Measurements from ENCODE around the gene ENAM. TPM values are rescaled to one million over a fixed set of nuclear protein-coding genes. Genes with fewer than 3 reads are reported as not detected.

The ENAM gene
- total and polyA plus RNA-seq, 2 of the 13 experiments (the other 11 are each of a cell fraction or from before 2014, with no cell fraction given), result not detected

DNA sequence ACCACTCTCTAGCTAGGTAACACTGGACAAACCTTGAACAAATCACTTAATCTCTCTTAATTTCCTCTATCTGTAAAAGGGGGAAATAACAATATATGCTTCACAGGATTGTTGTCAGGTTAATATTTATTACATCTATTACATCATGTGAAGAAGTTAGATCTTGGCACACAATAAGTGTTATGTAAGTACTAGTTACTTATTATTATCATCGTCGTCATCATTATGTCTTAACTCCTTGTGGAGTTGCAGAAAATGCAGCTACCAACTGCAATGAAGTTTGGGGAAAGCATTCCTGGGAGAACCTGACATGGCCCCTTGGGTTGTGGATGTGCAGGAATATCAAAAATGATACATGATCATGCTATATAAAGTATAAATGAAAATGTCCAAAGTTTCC lies 42.5 kb downstream of the ENAM start:
- in situ Hi-C loops (cut with HindIII; ENCODE audit: extremely low pct_ligation_motif_present, low pct_unique_long_range_greater_than_20kb), result loop anchor here (25.0 kb wide), 2 partner anchors 341 to 1041 kb away; no protein-coding TSS in a partner anchor
- no peak overlapping the region for H3K4me3 ChIP-seq (replicated peaks in 1 of 3; ENCODE audit: insufficient read depth in 1 of 3, low read depth in 2 of 3, low read length in 3 of 3)

DNA sequence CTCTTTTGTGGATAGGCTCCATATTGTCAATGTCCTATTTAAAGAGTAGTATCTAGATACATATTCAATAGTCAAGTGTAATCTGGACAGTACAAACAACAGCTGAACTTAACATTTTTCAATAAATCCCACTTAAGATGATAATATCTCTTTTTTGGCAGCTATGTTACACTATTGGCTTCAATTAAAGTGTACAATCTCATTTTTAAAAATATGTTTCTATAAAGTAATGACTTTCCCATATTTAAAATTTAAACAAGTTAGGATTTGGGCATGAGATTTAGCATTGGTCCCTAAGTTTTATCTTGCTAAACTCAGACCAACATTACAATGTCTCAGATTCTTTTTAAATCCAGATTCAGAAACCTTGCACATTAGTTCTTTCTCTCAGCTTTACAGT lies 45.6 kb downstream of the ENAM start:
- Histone ChIP-seq H2AFZ (ENCODE audit: low read length) (no peak overlapping the region), H3K9ac (ENCODE audit: insufficient read depth, low read depth, low read length) (no peak overlapping the region), H3K4me2 (ENCODE audit: low read depth, low read length) (no peak overlapping the region), H3K4me1 (ENCODE audit: insufficient read depth, low read length) (no peaks in the 10 kb centered on the region), H3K36me3 (replicated peaks in 1 of 2; ENCODE audit: control insufficient read depth in 1 of 2, insufficient read depth in 2 of 2, low read length in 2 of 2) (no peaks in the 10 kb centered on the region), H3K9me3 (ENCODE audit: low read length) (no peaks in the 10 kb centered on the region), H4K20me1 (ENCODE audit: insufficient read depth, low read length) (no peaks in the 10 kb centered on the region), H3K27me3 (ENCODE audit: control insufficient read depth in 1 of 2, insufficient read depth in 2 of 2, low read length in 2 of 2) (no peaks in the 10 kb centered on the region; a peak in 1 of 5 replicates), H3K79me2 (ENCODE audit: insufficient read depth, low read length) (no peaks in the 10 kb centered on the region), H3K4me3 (replicated peaks in 1 of 3; ENCODE audit: insufficient read depth in 1 of 3, low read depth in 2 of 3, low read length in 3 of 3) (no peak overlapping the region), H3K27ac (ENCODE audit: extremely low read length, insufficient read depth, low read length) (no peak overlapping the region)
- FAIRE-seq, result no peak
- BruUV-seq (replicated peaks), result no TSS peak
- in situ Hi-C loops (cut with HindIII; ENCODE audit: extremely low pct_ligation_motif_present, low pct_unique_long_range_greater_than_20kb), result loop anchor here (25.0 kb wide), 2 partner anchors 338 to 1038 kb away; no protein-coding TSS in a partner anchor
- ATAC-seq, result no peak
- TF ChIP-seq, protein P1, sequence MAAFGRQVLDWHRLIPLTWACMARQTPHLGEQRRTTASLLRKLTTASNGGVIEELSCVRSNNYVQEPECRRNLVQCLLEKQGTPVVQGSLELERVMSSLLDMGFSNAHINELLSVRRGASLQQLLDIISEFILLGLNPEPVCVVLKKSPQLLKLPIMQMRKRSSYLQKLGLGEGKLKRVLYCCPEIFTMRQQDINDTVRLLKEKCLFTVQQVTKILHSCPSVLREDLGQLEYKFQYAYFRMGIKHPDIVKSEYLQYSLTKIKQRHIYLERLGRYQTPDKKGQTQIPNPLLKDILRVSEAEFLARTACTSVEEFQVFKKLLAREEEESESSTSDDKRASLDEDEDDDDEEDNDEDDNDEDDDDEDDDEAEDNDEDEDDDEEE (CRISPR knock-in tag; IDR thresholded peaks at IDR 0.05), result no peak
- no peak for TF ChIP-seq ZFAT (CRISPR knock-in tag; conservative IDR thresholded peaks at IDR 0.05)
- no peak for TF ChIP-seq ASH2L (IDR thresholded peaks at IDR 0.05; ENCODE audit: insufficient read length, low read depth, low read length)
- TF ChIP-seq ZNF30 (CRISPR knock-in tag; IDR thresholded peaks at IDR 0.05), result no peak
- no peak for TF ChIP-seq ZFP36L2 (CRISPR knock-in tag; IDR thresholded peaks at IDR 0.05)
- TF ChIP-seq MBNL3 (CRISPR knock-in tag; conservative IDR thresholded peaks at IDR 0.05), result no peak
- TF ChIP-seq, protein P2, sequence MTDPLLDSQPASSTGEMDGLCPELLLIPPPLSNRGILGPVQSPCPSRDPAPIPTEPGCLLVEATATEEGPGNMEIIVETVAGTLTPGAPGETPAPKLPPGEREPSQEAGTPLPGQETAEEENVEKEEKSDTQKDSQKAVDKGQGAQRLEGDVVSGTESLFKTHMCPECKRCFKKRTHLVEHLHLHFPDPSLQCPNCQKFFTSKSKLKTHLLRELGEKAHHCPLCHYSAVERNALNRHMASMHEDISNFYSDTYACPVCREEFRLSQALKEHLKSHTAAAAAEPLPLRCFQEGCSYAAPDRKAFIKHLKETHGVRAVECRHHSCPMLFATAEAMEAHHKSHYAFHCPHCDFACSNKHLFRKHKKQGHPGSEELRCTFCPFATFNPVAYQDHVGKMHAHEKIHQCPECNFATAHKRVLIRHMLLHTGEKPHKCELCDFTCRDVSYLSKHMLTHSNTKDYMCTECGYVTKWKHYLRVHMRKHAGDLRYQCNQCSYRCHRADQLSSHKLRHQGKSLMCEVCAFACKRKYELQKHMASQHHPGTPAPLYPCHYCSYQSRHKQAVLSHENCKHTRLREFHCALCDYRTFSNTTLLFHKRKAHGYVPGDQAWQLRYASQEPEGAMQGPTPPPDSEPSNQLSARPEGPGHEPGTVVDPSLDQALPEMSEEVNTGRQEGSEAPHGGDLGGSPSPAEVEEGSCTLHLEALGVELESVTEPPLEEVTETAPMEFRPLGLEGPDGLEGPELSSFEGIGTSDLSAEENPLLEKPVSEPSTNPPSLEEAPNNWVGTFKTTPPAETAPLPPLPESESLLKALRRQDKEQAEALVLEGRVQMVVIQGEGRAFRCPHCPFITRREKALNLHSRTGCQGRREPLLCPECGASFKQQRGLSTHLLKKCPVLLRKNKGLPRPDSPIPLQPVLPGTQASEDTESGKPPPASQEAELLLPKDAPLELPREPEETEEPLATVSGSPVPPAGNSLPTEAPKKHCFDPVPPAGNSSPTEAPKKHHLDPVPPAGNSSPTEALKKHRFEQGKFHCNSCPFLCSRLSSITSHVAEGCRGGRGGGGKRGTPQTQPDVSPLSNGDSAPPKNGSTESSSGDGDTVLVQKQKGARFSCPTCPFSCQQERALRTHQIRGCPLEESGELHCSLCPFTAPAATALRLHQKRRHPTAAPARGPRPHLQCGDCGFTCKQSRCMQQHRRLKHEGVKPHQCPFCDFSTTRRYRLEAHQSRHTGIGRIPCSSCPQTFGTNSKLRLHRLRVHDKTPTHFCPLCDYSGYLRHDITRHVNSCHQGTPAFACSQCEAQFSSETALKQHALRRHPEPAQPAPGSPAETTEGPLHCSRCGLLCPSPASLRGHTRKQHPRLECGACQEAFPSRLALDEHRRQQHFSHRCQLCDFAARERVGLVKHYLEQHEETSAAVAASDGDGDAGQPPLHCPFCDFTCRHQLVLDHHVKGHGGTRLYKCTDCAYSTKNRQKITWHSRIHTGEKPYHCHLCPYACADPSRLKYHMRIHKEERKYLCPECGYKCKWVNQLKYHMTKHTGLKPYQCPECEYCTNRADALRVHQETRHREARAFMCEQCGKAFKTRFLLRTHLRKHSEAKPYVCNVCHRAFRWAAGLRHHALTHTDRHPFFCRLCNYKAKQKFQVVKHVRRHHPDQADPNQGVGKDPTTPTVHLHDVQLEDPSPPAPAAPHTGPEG (CRISPR knock-in tag; IDR thresholded peaks at IDR 0.05), result no peak
- TF ChIP-seq ZMYM3 (CRISPR knock-in tag; IDR thresholded peaks at IDR 0.05), result no peak
- TF ChIP-seq ZNF761 (CRISPR knock-in tag; conservative IDR thresholded peaks at IDR 0.05), result no peak
- no peak for TF ChIP-seq ARNT (IDR thresholded peaks at IDR 0.05)
- ChIA-PET POLR2A (no interaction called here), CTCF (ENCODE audit: low intra/inter-chr PET ratio, low total read pairs) (no interaction called here)
- intact Hi-C loops (cut with micrococcal nuclease; ENCODE audit: unreplicated experiment), result no loop called here
- no peak for DNase-seq (ENCODE audit: low spot score)

More for the DNA sequence above, 42.5 kb downstream of the ENAM start:
- FAIRE-seq, result no peak
- no peak for TF ChIP-seq HDAC1 (CRISPR knock-in tag; IDR thresholded peaks at IDR 0.05)
- no peak for TF ChIP-seq MLLT10 (CRISPR knock-in tag; IDR thresholded peaks at IDR 0.05)
- no peaks in the 10 kb centered on the region for H4K20me1 ChIP-seq (ENCODE audit: insufficient read depth, low read length)
- DNase-seq (ENCODE audit: low spot score), result no peak
- no peaks in the 10 kb centered on the region; a peak in 1 of 5 replicates for H3K27me3 ChIP-seq (ENCODE audit: control insufficient read depth in 1 of 2, insufficient read depth in 2 of 2, low read length in 2 of 2)
- no peak overlapping the region for H3K4me2 ChIP-seq (ENCODE audit: low read depth, low read length)
- no peaks in the 10 kb centered on the region for H3K36me3 ChIP-seq (replicated peaks in 1 of 2; ENCODE audit: control insufficient read depth in 1 of 2, insufficient read depth in 2 of 2, low read length in 2 of 2)
- ATAC-seq, result no peak
- no peak overlapping the region for H3K27ac ChIP-seq (ENCODE audit: extremely low read length, insufficient read depth, low read length)
- no peak overlapping the region for H3K9ac ChIP-seq (ENCODE audit: insufficient read depth, low read depth, low read length)
- CTCF ChIA-PET (ENCODE audit: low intra/inter-chr PET ratio, low total read pairs), result no interaction called here
- intact Hi-C loops (cut with micrococcal nuclease; ENCODE audit: unreplicated experiment), result no loop called here
- no peaks in the 10 kb centered on the region for H3K9me3 ChIP-seq (ENCODE audit: low read length)
- POLR2A ChIA-PET, result no interaction called here
- WGBS (ENCODE audit: low lambda C conversion rate), result 0% methylated on average over 2 of the region's 2 CpGs
- no peaks in the 10 kb centered on the region for H3K79me2 ChIP-seq (ENCODE audit: insufficient read depth, low read length)
- H3K4me1 ChIP-seq (ENCODE audit: insufficient read depth, low read length), result no peaks in the 10 kb centered on the region
- no peak overlapping the region for H2AFZ ChIP-seq (ENCODE audit: low read length)
- BruUV-seq (replicated peaks), result no TSS peak
